NCI-H748 (cell line): ENCODE data around the gene NUCKS1.
"Not testable (repeated sequence)": the region's sequence is repeated elsewhere in the genome, so short reads cannot be mapped to it uniquely, and the experiment has no call there.

Experiments
- DNase-seq: peaks from one replicate; lab custom pipeline; 2025; ENCODE audit not compliant: unreplicated experiment; lab: John Stamatoyannopoulos, UW

Gene NUCKS1

DNA sequence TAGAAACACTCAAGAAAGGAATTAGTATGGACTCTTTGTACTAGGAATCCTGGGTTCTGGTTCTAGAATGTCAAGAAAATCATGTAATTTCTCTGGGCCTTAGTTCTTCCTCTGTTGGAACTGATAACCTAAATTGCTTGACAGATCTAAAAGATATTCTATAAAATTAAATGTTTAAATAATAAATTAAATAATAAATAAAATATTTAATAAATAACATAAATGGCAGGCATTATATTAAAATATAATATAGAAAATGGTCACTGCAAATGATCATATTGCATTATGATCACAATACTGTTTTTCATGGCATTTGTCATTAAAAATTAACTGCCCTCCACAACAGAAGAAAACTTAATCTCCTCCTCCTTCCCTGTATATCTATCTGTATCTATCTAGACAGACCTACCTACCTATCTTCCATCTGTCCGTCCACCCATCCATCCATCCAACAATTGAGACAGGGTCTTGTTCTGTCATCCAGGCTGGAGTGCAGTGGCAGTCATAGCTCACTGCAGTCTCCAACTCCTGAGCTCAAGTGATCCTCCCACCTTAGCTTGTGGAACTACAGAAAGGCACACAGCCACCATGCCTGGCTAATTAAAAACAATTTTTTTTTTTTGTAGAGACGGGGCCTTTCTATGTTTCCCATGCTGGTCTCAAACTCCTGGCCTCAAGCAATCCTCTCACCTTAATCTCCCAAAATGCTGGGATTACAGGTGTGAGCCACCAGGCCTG lies 16.4 kb downstream of the NUCKS1 start:
- no peak for DNase-seq

DNA sequence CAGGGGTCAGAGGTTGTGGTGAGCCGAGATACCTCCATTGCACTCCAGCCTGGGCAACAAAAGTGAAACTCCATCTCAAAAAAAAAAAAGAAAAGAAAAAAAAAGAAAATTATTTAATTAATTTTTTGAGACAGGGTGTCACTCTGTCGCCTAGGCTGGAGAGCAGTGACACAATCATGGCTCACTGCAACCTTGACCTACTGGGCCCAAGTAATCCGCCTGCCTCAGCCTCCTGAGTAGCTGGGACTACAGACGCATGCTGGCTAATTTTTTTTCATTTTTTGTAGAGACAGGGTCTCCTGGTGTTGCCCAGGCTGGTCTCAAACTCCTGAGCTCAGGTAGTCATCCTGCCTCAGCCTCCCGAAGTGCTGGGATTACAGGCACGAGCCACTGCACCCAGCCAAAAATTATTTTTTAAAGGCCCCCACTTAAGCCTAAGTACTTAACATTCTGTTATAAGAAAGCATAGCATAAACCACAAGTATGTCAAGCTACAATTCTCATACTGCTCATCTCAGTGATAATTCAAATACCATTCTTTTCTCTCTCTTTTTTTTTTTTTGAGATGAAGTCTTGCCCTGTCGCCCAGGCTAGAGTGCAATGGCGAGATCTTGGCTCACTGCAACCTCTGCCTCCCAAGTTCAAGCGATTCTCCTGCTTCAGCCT lies 19.9 kb downstream of the NUCKS1 start:
- no peak for DNase-seq

DNA sequence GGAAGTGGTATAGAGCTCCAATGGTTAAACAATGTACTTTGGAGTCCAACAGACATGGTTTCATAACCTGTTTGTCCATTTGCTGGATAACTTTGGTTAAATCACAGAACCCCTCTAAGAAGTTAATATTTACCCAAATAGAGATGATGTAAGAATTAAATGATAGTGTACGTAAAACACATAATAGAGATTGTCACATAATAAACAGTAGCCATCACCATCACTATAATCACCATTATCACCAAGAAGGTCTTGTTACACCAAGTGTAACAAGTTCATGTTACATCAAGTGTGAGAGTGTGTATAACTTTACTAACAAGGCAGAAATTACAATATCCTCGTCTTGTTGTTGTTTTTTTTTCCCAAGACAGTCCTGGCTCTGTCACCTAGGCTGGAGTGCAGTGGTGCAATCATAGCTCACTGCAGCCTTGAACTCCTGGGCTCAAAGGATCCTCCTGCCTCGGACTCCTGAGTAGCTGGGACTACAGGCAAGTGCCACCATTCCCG lies 23.3 kb downstream of the NUCKS1 start:
- no peak for DNase-seq

DNA sequence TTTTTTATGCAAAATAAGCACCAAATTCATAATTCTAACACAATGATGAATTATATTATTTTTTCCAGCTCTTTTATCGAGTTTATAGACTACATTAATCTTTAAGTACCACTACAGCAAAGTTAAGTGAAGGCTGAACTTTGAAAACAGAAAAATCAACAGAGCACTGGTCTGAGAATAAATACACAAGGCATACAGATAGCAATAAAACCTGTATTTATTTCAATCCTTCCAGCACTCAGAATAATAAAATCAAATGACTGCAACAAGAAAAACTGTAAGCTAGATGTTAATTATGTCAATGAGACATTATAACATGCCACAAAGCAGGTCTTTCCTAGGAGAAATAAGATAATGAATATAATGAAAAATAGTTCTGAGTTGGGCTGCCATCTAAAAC lies 24.5 kb downstream of the NUCKS1 start:
- no peak for DNase-seq

DNA sequence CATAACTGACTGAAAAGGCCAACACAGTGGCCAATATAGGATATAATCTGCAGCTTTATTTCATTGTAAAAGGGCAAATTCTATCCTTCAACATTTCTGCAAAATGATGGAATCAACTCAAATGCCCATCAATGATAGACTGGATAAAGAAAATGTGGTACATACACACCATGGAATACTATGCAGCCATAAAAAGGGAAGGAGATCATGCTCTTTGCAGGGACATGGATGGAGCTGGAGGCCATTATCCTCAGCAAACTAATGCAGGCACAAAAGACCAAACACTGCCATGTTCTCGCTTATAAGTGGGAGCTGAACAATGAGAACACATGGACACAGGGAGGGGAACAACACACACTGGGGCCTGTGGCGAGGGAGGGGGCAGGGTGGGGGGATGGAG lies 29.2 kb downstream of the NUCKS1 start:
- DNase-seq, result not testable (repeated sequence)

DNA sequence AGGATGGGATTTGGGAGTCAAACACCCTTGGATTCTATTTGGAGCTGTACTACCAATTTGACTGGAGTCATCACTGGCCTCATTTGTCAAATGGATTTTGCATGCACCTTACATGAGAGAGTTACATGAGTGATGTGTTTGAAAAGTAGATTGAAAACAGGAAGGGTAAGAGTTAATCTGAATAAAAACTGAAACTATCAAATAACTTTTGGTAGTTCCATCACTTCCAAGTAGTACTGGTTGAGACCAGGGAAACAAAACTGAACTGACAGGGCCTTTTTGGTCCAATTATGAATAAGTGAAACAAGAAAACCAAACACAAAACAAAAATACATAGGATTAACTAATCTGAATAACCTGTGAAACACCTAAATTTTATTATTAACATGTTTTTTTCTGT lies 30.2 kb downstream of the NUCKS1 start:
- DNase-seq, result no peak

DNA sequence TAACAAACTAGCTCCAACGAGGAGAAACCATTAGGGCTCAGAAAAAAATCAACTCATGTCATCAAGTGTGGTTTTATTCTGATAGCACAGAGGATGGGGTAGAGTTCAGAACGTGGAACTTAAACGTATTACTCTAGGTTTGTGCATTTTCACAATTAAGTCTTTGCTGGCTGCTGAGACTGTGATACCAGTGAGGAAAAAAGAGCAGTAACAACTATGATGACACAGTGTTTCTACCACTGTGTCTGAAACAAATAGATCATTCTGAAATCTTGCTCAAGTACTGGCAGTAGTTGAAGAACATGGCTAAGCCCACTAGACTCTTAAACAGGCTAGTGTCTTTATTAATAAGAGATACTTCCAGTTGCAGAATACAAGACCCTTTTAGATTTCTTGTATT lies 31.0 kb downstream of the NUCKS1 start:
- DNase-seq, result no peak

DNA sequence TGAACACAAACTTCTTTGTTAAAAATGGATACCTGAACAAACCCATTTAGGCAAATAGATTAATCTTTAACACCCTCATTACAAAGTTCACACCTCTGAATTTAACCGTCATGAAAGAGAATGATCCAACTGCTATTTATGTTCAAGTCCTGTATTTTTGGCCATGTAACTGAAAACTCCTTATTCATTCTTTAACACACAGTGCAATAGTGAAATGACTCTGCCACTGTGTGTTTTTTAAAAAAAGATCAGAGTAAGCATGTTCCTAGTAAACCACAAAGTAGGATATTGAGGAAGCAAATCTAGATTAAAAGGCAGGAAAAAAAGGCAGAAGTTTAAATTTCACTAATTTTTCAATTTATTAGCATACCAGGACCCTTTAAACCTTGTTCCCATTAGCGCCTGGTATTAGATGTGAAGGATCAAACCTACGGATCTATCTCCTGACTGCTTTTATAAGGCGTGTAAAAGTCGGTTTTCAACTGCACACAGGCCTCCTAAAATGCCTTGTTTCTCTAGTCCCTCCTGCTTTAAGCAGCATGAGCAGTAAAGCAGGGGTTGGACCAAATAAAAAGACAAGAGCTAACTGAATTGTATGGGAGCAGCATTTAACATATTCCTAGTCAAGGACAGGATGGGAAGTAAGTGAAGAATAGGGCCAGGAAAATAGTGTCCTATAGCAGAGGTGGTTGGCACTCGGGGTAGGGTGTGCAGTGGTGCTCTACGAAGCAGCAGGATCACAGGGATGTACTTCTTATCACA lies 33.4 kb downstream of the NUCKS1 start:
- DNase-seq, result no peak

DNA sequence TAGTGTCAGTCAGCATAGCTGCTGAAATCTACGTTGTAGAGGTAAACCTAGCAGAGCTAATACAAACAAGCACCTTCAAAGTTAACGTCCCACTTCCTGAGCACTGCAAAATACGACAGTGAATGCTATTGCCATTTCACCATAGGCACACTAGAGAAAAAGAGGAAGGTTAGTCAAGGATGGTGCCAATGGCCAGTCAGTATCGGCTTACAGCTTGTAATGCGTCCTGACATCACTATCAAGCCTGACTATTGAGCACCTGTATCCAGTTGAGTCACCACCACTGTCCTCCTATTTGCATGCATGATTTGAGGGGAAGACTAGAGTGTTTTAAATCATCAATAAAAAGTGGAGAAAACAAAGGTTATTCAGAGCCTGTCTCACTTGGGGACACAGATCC lies 34.4 kb downstream of the NUCKS1 start:
- no peak for DNase-seq

DNA sequence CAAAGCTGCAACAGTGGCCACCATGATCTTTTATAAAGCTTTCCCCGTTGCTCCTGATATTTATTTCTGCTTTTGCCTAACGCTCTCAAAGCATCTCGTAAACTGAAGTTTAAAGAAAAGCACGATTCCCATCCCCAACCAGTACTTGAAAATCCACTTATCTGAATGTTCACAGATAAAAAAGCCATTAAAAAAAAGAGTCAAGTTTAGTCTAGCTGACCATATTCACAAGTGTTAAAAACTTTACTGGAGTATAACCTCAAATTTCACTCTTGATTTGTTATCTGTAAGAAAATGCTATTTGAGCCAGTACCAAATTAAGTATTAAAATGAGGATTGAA lies 35.1 kb downstream of the NUCKS1 start:
- DNase-seq, result no peak

DNA sequence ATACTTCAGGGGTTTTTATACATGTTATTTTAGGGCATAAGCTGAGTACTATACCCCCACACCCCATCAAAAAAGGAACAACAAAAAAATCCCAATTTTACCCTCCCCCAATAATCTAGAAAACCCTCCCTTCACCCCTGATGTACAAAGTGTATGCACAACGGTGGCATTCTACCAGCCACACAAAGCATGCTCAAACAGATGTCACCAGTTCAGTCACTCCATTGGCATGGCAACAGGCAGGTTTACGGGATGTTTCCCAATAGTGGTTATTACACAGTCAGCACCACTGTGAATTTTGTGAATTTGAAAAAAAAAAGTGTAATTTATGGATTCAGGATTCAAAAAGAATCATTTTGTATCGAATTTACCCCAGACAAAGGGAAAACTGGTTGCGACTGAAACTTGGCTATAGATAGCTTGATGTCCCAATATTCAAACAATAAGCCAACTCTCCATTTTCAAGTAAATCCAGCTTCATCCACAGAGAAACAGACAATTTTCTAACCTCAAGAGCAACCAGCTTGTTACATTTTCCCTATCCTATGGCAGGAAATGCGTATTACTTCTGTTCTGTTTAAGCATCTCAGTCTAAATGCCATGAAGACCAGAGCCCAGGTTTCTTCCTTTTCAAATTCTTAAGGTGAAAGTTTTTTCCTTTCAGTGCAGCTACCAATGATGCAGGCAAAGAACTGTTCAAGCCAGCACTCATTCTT lies 35.6 kb downstream of the NUCKS1 start:
- no peak for DNase-seq

DNA sequence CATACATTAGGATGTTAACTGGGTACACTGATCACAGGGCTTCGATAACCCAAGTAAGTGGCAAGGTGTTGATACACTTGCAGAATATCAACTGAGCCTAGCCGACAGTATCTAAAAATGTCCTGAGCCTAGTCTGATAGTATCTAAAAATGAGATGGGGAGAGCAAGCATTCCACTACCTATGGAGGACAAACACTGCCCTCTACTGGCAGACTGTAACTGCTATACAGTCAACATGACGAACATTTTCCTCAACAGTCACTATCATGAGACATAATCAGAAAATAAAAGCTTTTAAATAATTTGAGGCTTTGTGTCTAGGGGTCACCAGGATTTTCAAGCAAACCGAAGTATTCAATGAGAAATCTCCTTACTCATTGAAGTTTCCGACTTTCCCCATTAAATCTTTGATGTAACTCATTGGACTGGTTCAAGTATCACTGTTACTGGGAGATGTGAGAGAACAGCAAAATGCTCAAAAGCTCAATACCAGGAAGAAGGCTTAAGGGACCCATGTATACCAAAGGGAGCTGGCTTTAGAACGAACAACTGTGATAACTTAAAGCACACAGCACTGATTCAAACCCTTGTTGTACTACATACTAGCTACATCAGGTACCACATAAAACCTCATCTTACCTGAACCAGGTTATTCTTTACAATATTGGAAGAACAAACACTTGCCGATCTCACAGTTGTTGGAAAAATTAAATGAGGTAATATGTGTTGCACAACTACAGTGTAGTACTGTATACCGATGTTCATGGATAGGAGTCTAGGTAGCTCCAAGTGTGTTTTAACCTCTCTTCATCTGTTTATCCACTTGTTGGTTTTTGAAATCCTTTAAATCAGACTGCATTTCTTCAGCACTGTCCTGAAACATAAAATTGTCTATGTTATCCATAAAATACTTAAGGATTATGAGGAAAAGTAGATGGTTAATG lies 38.6 kb downstream of the NUCKS1 start:
- peak; percentile 46 for DNase-seq

DNA sequence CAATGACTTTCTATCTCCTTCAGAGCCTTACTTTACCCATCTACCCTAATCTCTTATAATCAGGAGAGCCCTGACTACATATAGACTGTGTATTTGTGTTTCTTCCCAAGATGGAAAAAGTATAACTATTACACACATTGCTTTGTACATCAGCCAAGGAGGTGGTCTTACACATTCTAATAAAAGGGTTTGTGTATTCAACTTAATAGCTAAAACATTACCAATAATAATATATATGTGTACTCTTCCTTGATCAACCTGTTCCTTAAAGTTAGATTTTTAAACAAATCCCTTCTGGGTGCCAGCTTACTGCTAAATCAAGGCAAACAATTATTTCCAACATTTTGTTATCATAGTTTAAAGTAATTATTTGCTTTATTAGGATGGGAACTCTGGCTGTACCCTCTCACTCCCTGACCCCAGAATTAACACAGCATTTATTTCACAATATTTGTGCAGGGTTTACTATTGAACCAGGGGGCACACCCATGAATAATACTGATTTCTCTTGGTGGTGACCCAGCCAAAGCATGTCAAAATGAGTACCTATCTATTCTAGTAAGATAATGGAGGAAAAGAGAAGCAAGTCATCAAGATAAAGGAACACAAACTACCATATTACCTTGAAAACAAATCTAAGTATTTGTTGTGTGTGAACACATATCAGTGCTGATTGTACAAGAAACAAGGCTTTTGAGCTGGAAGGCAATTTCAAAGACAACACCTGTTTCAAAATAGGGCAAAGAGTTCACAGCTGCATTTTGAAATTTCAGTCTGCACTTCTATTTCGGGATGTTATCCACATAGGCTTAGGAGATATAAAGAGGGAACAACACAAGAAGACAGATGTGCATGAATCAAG lies 39.5 kb downstream of the NUCKS1 start:
- no peak for DNase-seq

DNA sequence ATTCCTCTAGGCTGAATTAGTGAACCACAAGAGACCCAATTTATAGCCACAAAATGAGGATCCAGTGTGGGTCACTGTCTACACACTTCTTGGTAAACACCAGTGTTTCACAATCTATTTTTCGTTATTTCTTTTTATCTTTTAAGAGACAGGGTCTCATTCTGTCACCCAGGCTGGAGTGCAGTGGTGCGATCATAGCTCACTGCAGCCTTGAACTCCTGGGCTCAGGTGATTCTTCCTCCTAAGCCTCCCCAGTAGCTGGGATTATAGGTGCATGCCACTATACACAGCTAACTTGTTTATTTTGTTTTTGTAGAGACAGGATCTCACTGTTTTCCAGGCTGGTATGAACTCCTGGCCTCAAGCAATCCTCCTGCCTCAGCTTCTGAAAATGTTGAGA lies 40.3 kb downstream of the NUCKS1 start:
- DNase-seq, result no peak

DNA sequence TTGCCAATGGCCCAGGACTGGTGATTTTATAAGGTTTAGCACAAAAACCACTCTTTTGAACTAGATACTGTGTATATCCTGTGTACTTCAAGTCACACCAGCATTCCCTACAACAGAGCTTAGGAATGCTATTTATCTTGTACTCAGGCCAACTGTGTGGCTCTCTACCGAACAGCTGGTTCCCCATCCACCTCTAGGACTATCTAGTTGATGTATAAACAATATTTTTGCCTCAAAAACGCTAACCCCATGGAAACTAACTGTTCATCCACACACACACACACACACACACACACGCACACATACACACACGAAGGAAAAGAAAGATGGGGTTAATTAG lies 41.0 kb downstream of the NUCKS1 start:
- DNase-seq, result no peak

DNA sequence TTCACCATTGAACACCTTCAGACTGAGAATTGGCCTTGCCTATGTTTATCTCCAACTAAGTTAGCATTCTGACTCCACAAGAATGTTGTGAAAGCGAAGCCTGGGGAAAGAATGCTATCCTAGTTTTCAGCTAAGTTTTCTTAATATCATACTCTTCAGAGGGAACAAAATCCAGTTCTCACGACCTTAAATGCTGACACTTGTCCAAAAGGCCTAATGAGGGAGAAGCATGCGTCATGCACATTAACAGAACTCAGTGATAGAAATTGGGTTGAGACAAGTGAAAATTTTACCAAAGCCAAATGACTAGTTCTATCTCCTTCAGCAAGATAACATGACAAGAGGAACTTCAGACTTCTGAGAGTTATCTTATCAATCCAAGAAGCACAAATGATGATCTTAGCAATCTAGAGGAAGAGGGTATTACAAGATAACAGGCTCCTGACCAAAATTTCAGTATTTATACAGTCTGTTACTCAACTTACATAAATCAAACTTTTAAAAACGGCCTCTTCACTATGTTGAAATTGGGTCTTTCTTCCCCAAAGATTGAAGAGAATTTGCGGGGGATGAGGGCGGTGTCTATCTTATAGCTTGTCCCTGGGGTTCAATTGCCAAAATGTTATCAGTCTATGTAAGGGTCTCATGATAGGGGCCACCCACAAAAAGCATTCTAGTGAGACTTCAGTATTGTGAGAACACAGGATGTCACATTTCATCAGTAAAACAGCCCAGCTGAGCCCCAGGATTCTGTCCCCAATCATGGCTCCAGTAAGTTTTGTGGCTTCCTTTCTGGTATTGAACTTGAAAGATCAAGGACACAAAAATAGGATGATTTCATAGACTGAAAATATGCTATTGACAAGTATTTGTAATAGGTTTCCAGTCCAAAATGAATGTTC lies 43.1 kb downstream of the NUCKS1 start:
- DNase-seq, result no peak

DNA sequence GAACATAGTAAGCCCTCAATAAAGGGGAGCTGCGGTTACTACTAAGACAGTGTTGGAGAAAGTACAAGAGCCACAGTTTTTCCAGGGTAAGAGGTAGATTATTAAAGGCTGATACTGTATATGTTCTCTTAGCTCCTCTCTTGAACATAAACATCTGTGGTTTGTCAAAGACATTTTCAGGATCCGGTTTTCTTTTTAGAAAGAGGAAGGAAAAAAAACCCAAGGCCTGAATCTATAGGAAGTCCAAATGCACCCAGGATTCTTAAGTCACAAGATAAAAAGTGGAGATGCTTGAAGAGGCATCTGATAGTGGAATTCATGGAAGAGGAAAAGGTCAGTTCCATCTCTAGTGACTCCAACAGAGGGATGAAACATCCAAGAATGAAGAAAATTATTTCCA lies 45.1 kb downstream of the NUCKS1 start:
- no peak for DNase-seq

DNA sequence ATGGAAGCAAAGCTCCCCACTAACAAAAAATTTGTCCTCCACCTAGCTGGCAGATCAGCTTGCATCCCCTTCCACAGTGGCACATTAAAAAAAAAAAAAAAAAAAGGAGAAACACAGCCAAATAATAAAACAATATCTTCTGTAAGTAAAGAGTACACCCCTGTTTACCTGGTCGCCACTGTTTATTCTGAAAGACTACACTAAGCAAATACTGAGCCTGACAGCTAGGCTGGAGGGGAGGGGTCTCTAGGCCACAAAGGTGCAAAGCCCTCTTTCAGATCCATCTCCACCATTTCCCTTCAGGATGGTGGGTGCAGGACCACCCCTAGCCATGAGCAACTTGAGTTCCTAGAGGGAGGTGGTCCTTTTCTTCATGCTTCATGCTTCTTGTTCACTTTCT lies 46.9 kb downstream of the NUCKS1 start:
- peak; percentile 26 for DNase-seq

DNA sequence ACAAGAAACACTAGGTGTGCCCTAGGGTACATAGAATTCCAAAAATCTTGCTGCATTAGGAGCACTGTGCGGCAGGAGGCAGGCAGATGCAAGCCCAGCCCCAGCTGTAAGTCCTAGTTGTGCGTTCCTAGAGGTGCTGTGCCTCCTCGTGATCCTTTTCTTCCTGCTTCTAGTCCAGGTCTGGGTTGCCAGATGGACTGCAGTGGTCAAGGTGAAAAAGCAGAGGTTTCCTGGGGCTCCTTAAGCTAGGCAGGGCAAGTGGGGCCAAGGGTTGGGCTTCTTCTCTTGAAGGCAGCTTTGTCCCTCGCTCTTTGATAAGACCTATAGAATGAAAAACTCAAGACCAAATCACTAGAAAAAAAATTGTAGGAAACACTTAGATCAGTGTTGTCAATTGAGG lies 48.1 kb downstream of the NUCKS1 start:
- DNase-seq, result no peak
